Activated naive CD4-positive, alpha-beta T cell treated with anti-CD3 and anti-CD28 coated beads for 36 hours (primary cell): Measurements from ENCODE around the gene USP7. TPM values are rescaled to one million over a fixed set of nuclear protein-coding genes. Genes with fewer than 3 reads are reported as not detected.
A peak's percentile ranks its signal among the peaks of the same experiment; 100 is the strongest.

Experiments
- CTCF ChIA-PET: fragments of 350-600 bp; sonication (Branson Sonifier 250); formaldehyde crosslinking; loops from one replicate; lab custom pipeline; 2021; ENCODE audit warnings: antibody characterized with exemption; lab: Charles Lee
- DNase-seq: peaks from one replicate; pipeline ENCODE4 v3.0.0-alpha.2; 2020
- H3K27ac Mint-ChIP-seq: one replicate; pipeline ENCODE4 v1.8.0; 2021; ENCODE audit warnings: mild to moderate bottlenecking, mixed read lengths
- H3K27me3 Mint-ChIP-seq: one replicate; pipeline ENCODE4 v1.8.0; 2021; ENCODE audit warnings: low read depth, mixed read lengths
- H3K36me3 Mint-ChIP-seq: one replicate; pipeline ENCODE4 v1.8.0; 2021; ENCODE audit warnings: low read depth, mixed read lengths
- H3K4me1 Mint-ChIP-seq: one replicate; pipeline ENCODE4 v1.8.0; 2021; ENCODE audit warnings: low read depth, mixed read lengths
- H3K4me3 Mint-ChIP-seq: one replicate; pipeline ENCODE4 v1.8.0; 2021; ENCODE audit warnings: mild to moderate bottlenecking, moderate library complexity, mixed read lengths
- H3K9me3 Mint-ChIP-seq: one replicate; pipeline ENCODE4 v1.8.0; 2021; ENCODE audit warnings: mixed read lengths
- intact Hi-C: fragments of 100-400 bp; cut with micrococcal nuclease; formaldehyde crosslinking; loops from one replicate; pipeline ENCODE4 v1.15.1; 2023
- total RNA-seq, 2 experiments: library from RNA; stranded (reverse); gene quantifications; one replicate each; pipeline ENCODE4 v1.2.3, GENCODE V29; 2021

USP7 gene
- total RNA-seq, 2 experiments from 2014 or later: 155 to 163 TPM

GRCh38 chr16:8905795-8906591 lies 57.7 kb downstream of the USP7 start:
- H3K27ac Mint-ChIP-seq: no peak overlapping the region
- DNase-seq: no peak
- H3K36me3 Mint-ChIP-seq: peaks cover 48% of the 10 kb centered on the region
- H3K27me3 Mint-ChIP-seq: no peaks in the 10 kb centered on the region
- H3K9me3 Mint-ChIP-seq: no peaks in the 10 kb centered on the region
- peaks cover 20% of the 10 kb centered on the region for H3K4me1 Mint-ChIP-seq
- no peak overlapping the region for H3K4me3 Mint-ChIP-seq
- CTCF ChIA-PET: interaction anchor here (1.3 kb wide), 1 partner anchor 30 kb away, joined by 14 read pairs; no protein-coding TSS in a partner anchor
- intact Hi-C loops: loop anchor here (1.0 to 5.0 kb wide), 2 partner anchors 30 to 101 kb away; no protein-coding TSS in a partner anchor

DNA sequence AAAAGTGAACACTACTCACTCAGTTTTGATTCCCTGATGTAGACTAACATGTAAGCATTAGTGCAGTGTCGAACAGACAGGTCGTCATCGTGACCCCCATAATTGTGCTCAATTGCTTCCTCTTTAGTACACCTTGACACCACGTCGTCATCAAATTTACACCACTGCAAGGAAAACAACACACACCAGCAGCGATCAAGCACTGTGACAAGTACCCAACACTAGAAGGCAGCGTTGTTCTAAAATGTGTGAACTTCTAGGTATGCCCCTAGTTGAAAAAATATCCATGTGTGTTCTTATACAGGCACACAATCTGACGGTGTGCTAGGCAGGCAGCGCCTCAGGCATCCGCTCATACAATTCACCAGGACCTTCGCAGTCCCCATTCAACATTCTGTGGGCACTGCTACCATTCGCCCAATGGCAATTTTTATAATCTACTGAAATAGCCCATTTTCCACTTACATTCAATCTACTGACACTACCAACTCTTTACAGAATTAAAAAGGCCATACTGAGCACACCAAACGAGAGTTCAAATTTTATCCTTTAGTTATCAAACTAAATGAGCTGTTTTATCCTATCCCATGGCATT lies 58.4 kb downstream of the USP7 start:
- CTCF ChIA-PET: interaction anchor here (1.3 kb wide), 2 partner anchors 30 to 41 kb away, joined by 3 to 14 read pairs; no protein-coding TSS in a partner anchor
- peak; percentile 26 for DNase-seq

GRCh38 chr16:8904018-8904430 lies 59.7 kb downstream of the USP7 start:
- CTCF ChIA-PET: interaction anchor here (0.9 to 1.5 kb wide), 3 partner anchors 10 to 105 kb away, joined by 3 to 5 read pairs (median 3); no protein-coding TSS in a partner anchor
- intact Hi-C loops: no loop called here

More for the DNA sequence above, 58.4 kb downstream of the USP7 start:
- Mint-ChIP-seq H3K36me3 (peaks cover 48% of the 10 kb centered on the region), H3K4me1 (peaks cover 14% of the 10 kb centered on the region), H3K4me3 (no peak overlapping the region), H3K9me3 (no peaks in the 10 kb centered on the region), H3K27ac (no peak overlapping the region), H3K27me3 (no peaks in the 10 kb centered on the region)
- intact Hi-C loops: loop anchor here (1.0 to 5.0 kb wide), 2 partner anchors 31 to 102 kb away; no protein-coding TSS in a partner anchor

DNA sequence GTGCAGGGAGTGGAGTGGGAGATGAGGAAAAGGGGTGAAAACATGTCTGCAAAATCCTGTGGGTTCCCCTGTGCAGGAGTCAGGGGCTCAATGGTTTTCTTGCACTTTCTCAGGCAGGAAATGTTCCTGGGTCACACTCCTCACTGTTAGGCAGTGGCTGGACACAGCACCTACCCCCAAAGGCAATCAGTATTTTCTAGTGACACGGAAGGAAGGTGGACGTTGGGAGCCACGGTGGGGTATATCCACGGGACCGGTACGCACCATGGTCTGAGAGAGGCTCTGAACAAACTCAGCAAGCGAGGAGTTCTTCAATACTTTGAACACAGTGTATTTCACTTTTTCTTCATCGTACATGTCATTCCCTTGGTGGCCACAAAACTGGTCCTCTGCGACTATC lies 60.7 kb downstream of the USP7 start:
- H3K27ac Mint-ChIP-seq: no peak overlapping the region
- H3K27me3 Mint-ChIP-seq: no peaks in the 10 kb centered on the region
- CTCF ChIA-PET: interaction anchor here (2.2 kb wide), 1 partner anchor 33 kb away, joined by 14 read pairs; no protein-coding TSS in a partner anchor
- H3K4me3 Mint-ChIP-seq: no peak overlapping the region
- H3K9me3 Mint-ChIP-seq: no peaks in the 10 kb centered on the region
- peaks cover 56% of the 10 kb centered on the region for H3K36me3 Mint-ChIP-seq
- H3K4me1 Mint-ChIP-seq: peaks cover 7% of the 10 kb centered on the region
- intact Hi-C loops: no loop called here
- no peak for DNase-seq

More at GRCh38 chr16:8904018-8904430, 59.7 kb downstream of the USP7 start:
- no peaks in the 10 kb centered on the region for H3K27me3 Mint-ChIP-seq
- H3K4me1 Mint-ChIP-seq: peaks cover 7% of the 10 kb centered on the region
- no peak for DNase-seq
- peaks cover 53% of the 10 kb centered on the region for H3K36me3 Mint-ChIP-seq
- no peaks in the 10 kb centered on the region for H3K9me3 Mint-ChIP-seq
- no peak overlapping the region for H3K4me3 Mint-ChIP-seq
- no peak overlapping the region for H3K27ac Mint-ChIP-seq

DNA sequence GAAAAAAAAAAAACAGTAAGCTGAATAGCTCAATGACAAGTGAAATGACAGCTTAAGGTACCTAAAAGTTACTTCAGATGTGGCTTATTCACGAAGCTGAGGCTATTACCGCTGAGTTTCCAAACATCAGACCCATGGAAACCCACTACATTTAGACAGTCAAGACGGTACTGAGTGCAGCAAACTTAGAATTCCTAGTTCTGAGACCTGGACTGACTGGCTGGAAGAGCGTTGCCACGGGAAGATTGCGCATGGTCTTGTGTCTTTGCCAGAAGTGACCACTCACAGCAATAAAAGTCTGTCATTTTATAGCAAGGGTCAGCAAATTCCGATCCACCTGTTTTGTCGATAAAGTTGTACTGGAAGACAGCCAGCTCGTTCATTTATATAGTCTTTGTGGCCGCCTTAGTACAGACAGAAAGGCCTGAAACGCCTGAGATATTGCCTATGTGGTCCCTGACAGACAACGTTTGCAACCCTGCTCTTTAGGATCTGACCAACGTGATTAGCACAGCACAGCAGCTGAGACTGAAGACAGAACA lies 62.3 kb downstream of the USP7 start:
- no peaks in the 10 kb centered on the region for H3K4me1 Mint-ChIP-seq
- CTCF ChIA-PET: interaction anchor here (0.8 to 2.2 kb wide), 4 partner anchors 12 to 111 kb away, joined by 3 to 14 read pairs (median 7); no protein-coding TSS in a partner anchor
- intact Hi-C loops: no loop called here
- H3K27ac Mint-ChIP-seq: peak overlapping the region; percentile 27
- no peaks in the 10 kb centered on the region for H3K27me3 Mint-ChIP-seq
- H3K9me3 Mint-ChIP-seq: no peaks in the 10 kb centered on the region
- no peak overlapping the region for H3K4me3 Mint-ChIP-seq
- no peak for DNase-seq
- peaks cover 58% of the 10 kb centered on the region for H3K36me3 Mint-ChIP-seq

DNA sequence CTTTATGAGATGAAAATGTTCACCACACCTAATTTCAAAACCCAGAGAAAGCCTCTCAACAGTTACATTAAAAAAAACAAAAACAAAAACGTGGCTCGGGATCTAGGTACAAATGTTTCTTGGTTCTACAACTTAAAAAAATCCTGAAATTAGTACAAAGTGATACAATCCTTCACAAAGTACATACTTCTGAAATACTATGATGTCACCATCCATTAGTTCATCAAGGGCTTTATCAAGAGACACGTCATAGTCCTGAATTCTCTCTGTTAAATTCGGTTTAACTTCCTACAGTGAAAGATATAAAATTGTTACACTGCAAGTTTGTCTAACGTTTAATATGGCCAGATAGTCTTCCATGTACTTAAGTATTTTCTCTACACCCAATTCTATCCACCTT lies 63.4 kb downstream of the USP7 start:
- Mint-ChIP-seq H3K27me3 (no peaks in the 10 kb centered on the region), H3K27ac (no peak overlapping the region), H3K9me3 (no peaks in the 10 kb centered on the region), H3K4me1 (no peaks in the 10 kb centered on the region), H3K36me3 (peaks cover 54% of the 10 kb centered on the region), H3K4me3 (no peak overlapping the region)
- intact Hi-C loops: no loop called here
- CTCF ChIA-PET: interaction anchor here (0.6 to 1.5 kb wide), 5 partner anchors 11 to 91 kb away, joined by 3 to 6 read pairs (median 3); no protein-coding TSS in a partner anchor
- no peak for DNase-seq

GRCh38 chr16:8899709-8900317 lies 63.9 kb downstream of the USP7 start:
- Mint-ChIP-seq H3K27me3 (no peaks in the 10 kb centered on the region), H3K36me3 (peaks cover 55% of the 10 kb centered on the region), H3K4me3 (no peak overlapping the region), H3K4me1 (no peaks in the 10 kb centered on the region), H3K27ac (no peak overlapping the region), H3K9me3 (no peaks in the 10 kb centered on the region)
- intact Hi-C loops: no loop called here
- CTCF ChIA-PET: interaction anchor here (0.6 to 1.5 kb wide), 5 partner anchors 14 to 90 kb away, joined by 3 to 6 read pairs (median 3); no protein-coding TSS in a partner anchor
- no peak for DNase-seq

- no peak overlapping the region for H3K4me3 Mint-ChIP-seq
Measured at GRCh38 chr16:8898660-8899318, 64.9 kb downstream of the USP7 start.

GRCh38 chr16:8894736-8895334 lies 68.9 kb downstream of the USP7 start:
- H3K9me3 Mint-ChIP-seq: no peaks in the 10 kb centered on the region
- CTCF ChIA-PET: interaction anchor here (0.6 to 3.2 kb wide), 2 partner anchors 14 to 31 kb away, joined by 3 to 12 read pairs; partner anchors contain the start of gene LITAFD
- no peak overlapping the region for H3K27ac Mint-ChIP-seq
- H3K4me1 Mint-ChIP-seq: peaks cover 2% of the 10 kb centered on the region
- peaks cover 52% of the 10 kb centered on the region for H3K36me3 Mint-ChIP-seq
- no peaks in the 10 kb centered on the region for H3K27me3 Mint-ChIP-seq
- DNase-seq: no peak
- intact Hi-C loops: no loop called here
- no peak overlapping the region for H3K4me3 Mint-ChIP-seq

More at GRCh38 chr16:8898660-8899318, 64.9 kb downstream of the USP7 start:
- Mint-ChIP-seq H3K27me3 (no peaks in the 10 kb centered on the region), H3K9me3 (no peaks in the 10 kb centered on the region), H3K36me3 (peaks cover 56% of the 10 kb centered on the region), H3K4me1 (no peaks in the 10 kb centered on the region), H3K27ac (peak overlapping the region; percentile 50)
- no peak for DNase-seq
- intact Hi-C loops: no loop called here
- CTCF ChIA-PET: interaction anchor here (0.6 to 2.2 kb wide), 3 partner anchors 37 to 133 kb away, joined by 3 to 6 read pairs (median 4); no protein-coding TSS in a partner anchor

- H3K9me3 Mint-ChIP-seq: no peaks in the 10 kb centered on the region
- CTCF ChIA-PET: interaction anchor here (0.8 to 1.0 kb wide), 2 partner anchors 10 to 14 kb away, joined by 3 read pairs; no protein-coding TSS in a partner anchor
- no peak overlapping the region for H3K4me3 Mint-ChIP-seq
- H3K4me1 Mint-ChIP-seq: peaks cover 2% of the 10 kb centered on the region
- no peak overlapping the region for H3K27ac Mint-ChIP-seq
- peaks cover 51% of the 10 kb centered on the region for H3K36me3 Mint-ChIP-seq
- intact Hi-C loops: no loop called here
- H3K27me3 Mint-ChIP-seq: no peaks in the 10 kb centered on the region
- no peak for DNase-seq
Measured at GRCh38 chr16:8893976-8894690, 69.6 kb downstream of the USP7 start.
